ENCODE results near the gene TEPSIN. TPM values are rescaled to one million over a fixed set of nuclear protein-coding genes. Genes with fewer than 3 reads are reported as not detected.
A peak's percentile ranks its signal among the peaks of the same experiment; 100 is the strongest.

Gene TEPSIN
- total RNA-seq (10 to 100 TPM in 8 of 9 donors, 1 to 10 TPM in 1; 8.3 to 67.2 (median 40.3) TPM), polyA plus RNA-seq (100 to 1,000 TPM in 1 of 3 donors, 10 to 100 TPM in 1, 1 to 10 TPM in 1; 3.1 to 144 (median 68.1) TPM)
- long read RNA-seq, donor 1, partial matches to known transcripts = 0 of 1 reads
- long read RNA-seq, donor 1, other reads (novel, unspliced or antisense) = 0 of 1 reads
- long read RNA-seq, donor 2, partial matches to known transcripts = 0 of 1 reads
- long read RNA-seq, donor 2, other reads (novel, unspliced or antisense) = 0 of 1 reads
- long read RNA-seq, donor 3 = 0 reads
- long read RNA-seq, donor 4 = 0 reads
- long read RNA-seq, donor 5, transcript TEPSIN-213 (13 exons, 1,782 nt) = major isoform, 7 of 21 reads
- long read RNA-seq, donor 5, partial matches to known transcripts = 6 of 21 reads
- long read RNA-seq, donor 5, other reads (novel, unspliced or antisense) = 7 of 21 reads
- long read RNA-seq, donor 6, partial matches to known transcripts = 1 of 2 reads
- long read RNA-seq, donor 6, other reads (novel, unspliced or antisense) = 1 of 2 reads
- long read RNA-seq, donor 7, partial matches to known transcripts = 0 of 1 reads
- long read RNA-seq, donor 7, other reads (novel, unspliced or antisense) = 0 of 1 reads
- long read RNA-seq, donor 8, partial matches to known transcripts = 0 of 1 reads
- long read RNA-seq, donor 8, other reads (novel, unspliced or antisense) = 0 of 1 reads
- long read RNA-seq, donor 9 = 0 reads
- long read RNA-seq, donor 10 = 0 reads

DNA sequence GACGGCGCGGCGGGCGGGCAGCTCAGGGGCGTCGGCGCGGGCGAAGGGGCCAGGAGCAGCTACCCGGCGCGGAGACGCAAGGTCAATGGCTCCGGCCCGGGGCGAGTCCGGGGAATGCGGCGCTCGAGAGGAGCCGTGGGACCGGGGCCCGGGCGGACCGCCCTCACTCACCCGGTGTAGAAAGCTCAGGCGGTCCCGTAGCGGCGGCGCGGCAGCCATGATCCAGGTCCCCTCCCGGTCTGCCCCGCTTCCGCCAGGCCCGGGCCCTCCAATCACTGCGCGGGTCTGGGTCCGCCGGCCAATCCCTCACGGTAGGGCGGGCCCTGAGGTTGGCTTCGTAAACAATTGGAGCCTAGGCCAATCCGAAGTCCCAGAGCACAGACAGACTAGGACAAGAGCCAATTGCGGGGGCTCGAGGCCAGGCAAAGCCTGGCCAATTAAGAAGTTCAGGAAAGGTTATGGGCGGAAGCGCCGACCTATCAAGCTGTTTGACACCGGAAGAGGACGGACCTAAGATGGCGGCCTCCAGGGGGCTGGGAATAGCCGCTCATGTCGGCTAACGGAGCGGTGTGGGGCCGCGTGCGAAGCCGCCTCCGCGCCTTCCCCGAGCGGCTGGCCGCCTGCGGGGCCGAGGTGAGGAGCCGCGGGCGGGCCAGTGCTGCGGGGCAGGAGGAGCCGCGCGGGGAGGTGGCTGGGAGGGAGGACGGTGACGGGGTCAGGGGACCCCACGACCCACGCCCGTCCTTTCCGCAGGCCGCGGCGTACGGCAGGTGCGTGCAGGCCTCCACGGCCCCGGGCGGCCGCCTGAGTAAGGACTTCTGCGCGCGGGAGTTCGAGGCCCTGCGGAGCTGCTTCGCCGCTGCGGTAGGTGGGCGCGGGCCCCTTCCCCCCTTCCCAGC is at the start of gene TEPSIN, which contains the start of gene NDUFAF8:
Gene TEPSIN (minus strand): TSS at position 241 of the 899 bp plus-strand sequence. CDS start 22 bp downstream, at position 219.
Gene NDUFAF8 (plus strand): TSS at position 504 of the 899 bp plus-strand sequence. CDS start 46 bp downstream, at position 550.
- H3K9me3 ChIP-seq (replicated peaks in 1 of 3) = no peaks in the 10 kb centered on the region
- peak within 1 kb of the TSS in 4 of 5 donors; percentile 60 to 75 (median 68) for H3K27ac ChIP-seq
- no peaks in the 10 kb centered on the region for H3K27me3 ChIP-seq
- no peaks in the 10 kb centered on the region for H3K36me3 ChIP-seq (replicated peaks in 1 of 2)
- H3K4me3 ChIP-seq = peak within 1 kb of the TSS; percentile 51 to 84 (median 66)
- TF ChIP-seq, protein P1, sequence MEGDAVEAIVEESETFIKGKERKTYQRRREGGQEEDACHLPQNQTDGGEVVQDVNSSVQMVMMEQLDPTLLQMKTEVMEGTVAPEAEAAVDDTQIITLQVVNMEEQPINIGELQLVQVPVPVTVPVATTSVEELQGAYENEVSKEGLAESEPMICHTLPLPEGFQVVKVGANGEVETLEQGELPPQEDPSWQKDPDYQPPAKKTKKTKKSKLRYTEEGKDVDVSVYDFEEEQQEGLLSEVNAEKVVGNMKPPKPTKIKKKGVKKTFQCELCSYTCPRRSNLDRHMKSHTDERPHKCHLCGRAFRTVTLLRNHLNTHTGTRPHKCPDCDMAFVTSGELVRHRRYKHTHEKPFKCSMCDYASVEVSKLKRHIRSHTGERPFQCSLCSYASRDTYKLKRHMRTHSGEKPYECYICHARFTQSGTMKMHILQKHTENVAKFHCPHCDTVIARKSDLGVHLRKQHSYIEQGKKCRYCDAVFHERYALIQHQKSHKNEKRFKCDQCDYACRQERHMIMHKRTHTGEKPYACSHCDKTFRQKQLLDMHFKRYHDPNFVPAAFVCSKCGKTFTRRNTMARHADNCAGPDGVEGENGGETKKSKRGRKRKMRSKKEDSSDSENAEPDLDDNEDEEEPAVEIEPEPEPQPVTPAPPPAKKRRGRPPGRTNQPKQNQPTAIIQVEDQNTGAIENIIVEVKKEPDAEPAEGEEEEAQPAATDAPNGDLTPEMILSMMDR (IDR thresholded peaks at IDR 0.05) = peak in 1 of 6 experiments; percentile 20
- peak; percentile 26 to 48 for TF ChIP-seq POLR2A (IDR thresholded peaks at IDR 0.05)
- intact Hi-C loops (cut with DNase I) = no loop called here
- 0 to 1% (median 0%) methylated on average over 7 to 100 of the region's 100 CpGs for WGBS, 4 donors
- peaks cover 15 to 23% of the 10 kb centered on the region in 2 donors for H3K4me1 ChIP-seq (replicated peaks in 1 of 2)
- DNase-seq = peak; percentile 97 to 99 (median 99)

- no peak overlapping the region for H3K4me3 ChIP-seq
- H3K9me3 ChIP-seq (replicated peaks in 1 of 3) = no peaks in the 10 kb centered on the region
- WGBS, 4 donors = 73 to 83% (median 78%) methylated on average over 12 to 16 of the region's 16 CpGs
- intact Hi-C loops (cut with DNase I) = no loop called here
- DNase-seq = no peak
- no peaks in the 10 kb centered on the region for H3K27me3 ChIP-seq
- TF ChIP-seq, protein P1 (IDR thresholded peaks at IDR 0.05) = no peak
- no peak for TF ChIP-seq POLR2A (IDR thresholded peaks at IDR 0.05)
- H3K4me1 ChIP-seq (replicated peaks in 1 of 2) = peaks cover 0 to 48% of the 10 kb centered on the region in 2 donors
- H3K36me3 ChIP-seq (replicated peaks in 1 of 2) = peaks cover 0 to 31% of the 10 kb centered on the region in 2 donors
- peak overlapping the region in 1 of 5 donors; percentile 37 for H3K27ac ChIP-seq
Observed at GRCh38 chr17:81287741-81288430, 49.0 kb upstream of the TEPSIN start.

GRCh38 chr17:81287152-81287551 is 48.3 kb upstream of the TEPSIN start:
- intact Hi-C loops (cut with DNase I) = no loop called here
- Histone ChIP-seq H3K4me3 (no peak overlapping the region), H3K27ac (no peak overlapping the region), H3K4me1 (replicated peaks in 1 of 2) (peaks cover 0 to 41% of the 10 kb centered on the region in 2 donors), H3K36me3 (replicated peaks in 1 of 2) (peaks cover 0 to 38% of the 10 kb centered on the region in 2 donors), H3K9me3 (replicated peaks in 1 of 3) (no peaks in the 10 kb centered on the region), H3K27me3 (no peaks in the 10 kb centered on the region)
- DNase-seq = no peak
- TF ChIP-seq, protein P1 (IDR thresholded peaks at IDR 0.05) = no peak
- no peak for TF ChIP-seq POLR2A (IDR thresholded peaks at IDR 0.05)
- WGBS, 4 donors = 87 to 97% (median 93%) methylated on average over 5 to 21 of the region's 21 CpGs
